Sigmoid colon (tissue), 7 donors: ENCODE measurements around the gene PRTG. TPM values are rescaled to one million over a fixed set of nuclear protein-coding genes. Genes with fewer than 3 reads are reported as not detected.

Source experiments
- DNase-seq: peaks from one replicate; pipeline ENCODE4 v3.0.0-alpha.2; 2019
- H3K27ac ChIP-seq, 4 donors: fragments of 200-600 bp; sonication (generic); one replicate each; pipeline ENCODE4 v1.5.1; 2016 to 2019; ENCODE audit warnings: mild to moderate bottlenecking in 1 of 4
- H3K27me3 ChIP-seq, 3 donors: fragments of 200-600 bp; sonication (generic); one replicate each; pipeline ENCODE4 v1.5.1; 2019; ENCODE audit warnings: mild to moderate bottlenecking in 1 of 3
- H3K36me3 ChIP-seq, 4 donors: fragments of 200-600 bp; sonication (generic); one replicate each; pipeline ENCODE4 v1.5.1; 2016 to 2019
- H3K4me1 ChIP-seq, 4 donors: fragments of 200-600 bp; sonication (generic); one replicate each; pipeline ENCODE4 v1.5.1; 2017 to 2019
- H3K4me3 ChIP-seq, 4 donors: fragments of 200-600 bp; sonication (generic); one replicate each; pipeline ENCODE4 v1.5.1; 2017 to 2019; ENCODE audit warnings: mild to moderate bottlenecking in 2 of 4, moderate library complexity in 1 of 4
- H3K9me3 ChIP-seq, 4 donors: fragments of 200-600 bp in 3 of 4; sonication (generic) in 3 of 4; one replicate each; pipeline versions ENCODE4 v1.5.1 to v1.6.1; 2013 to 2019
- EP300 ChIP-seq, 4 donors: sonication (generic); formaldehyde crosslinking; IDR thresholded peaks; one replicate each; pipeline ENCODE4 v1.6.1; 2017; ENCODE audit warnings: antibody characterized with exemption in 4 of 4
- POLR2A ChIP-seq, 2 donors: fragments of 450-650 bp; IDR thresholded peaks; one replicate each; pipeline ENCODE4 v1.6.1; 2016; ENCODE audit warnings: antibody characterized with exemption in 2 of 2, mild to moderate bottlenecking in 2 of 2, moderate library complexity in 2 of 2
- POLR2AphosphoS5 ChIP-seq, 4 donors: sonication (generic); formaldehyde crosslinking; IDR thresholded peaks; one replicate each; pipeline ENCODE4 v1.6.1; 2017; ENCODE audit warnings: antibody characterized with exemption in 4 of 4
- WGBS, 2 donors: extraction: QIAGEN DNeasy Blood & Tissue Kit; methylation state at CpG; one replicate each; pipeline ENCODE4 v1.1.7; 2013; 5-methylcytosine and 5-hydroxymethylcytosine counted together
- intact Hi-C: fragments of 100-400 bp; cut with DNase I; formaldehyde crosslinking; loops from one replicate; pipeline ENCODE4 v1.15.1; 2023
- polyA plus RNA-seq, 3 donors: library from polyadenylated mRNA; stranded (reverse); fragments of 200-250 nt; gene quantifications; one replicate each; pipeline ENCODE4 v1.2.3, GENCODE V29; 2013
- total RNA-seq, 4 donors: library from RNA; depleted of rRNA; stranded (reverse); fragments of >200 nt; gene quantifications; one replicate each; pipeline ENCODE4 v1.1.0, GENCODE V29; 2016
- TF ChIP-seq, protein P1 (sequence below), 4 experiments: fragments of 450-650 bp in 3 of 4; fragments of 200-600 bp in 1 of 4; IDR thresholded peaks; one replicate each; pipeline ENCODE4 v1.5.1; 2016 to 2019; ENCODE audit warnings: antibody characterized with exemption in 4 of 4, mild to moderate bottlenecking in 3 of 4, moderate library complexity in 2 of 4
- donor health status: healthy with polysubstance abuse.
- donor health status: Bipolar disorder and iron deficiency.
- donor health status: healthy.

Gene PRTG
- total and polyA plus RNA-seq, 7 donors = 0.42 to 5.3 (median 2.1) TPM; not detected in 2

- DNase-seq = no peak
- H3K27me3 ChIP-seq = no peaks in the 10 kb centered on the region
- H3K9me3 ChIP-seq = no peaks in the 10 kb centered on the region
- no peak overlapping the region for H3K27ac ChIP-seq
- H3K4me1 ChIP-seq = no peaks in the 10 kb centered on the region
- intact Hi-C loops = no loop called here
- H3K4me3 ChIP-seq = no peak overlapping the region
- no peak for TF ChIP-seq POLR2A (IDR thresholded peaks at IDR 0.05)
- TF ChIP-seq EP300 (IDR thresholded peaks at IDR 0.05) = no peak
- TF ChIP-seq POLR2AphosphoS5 (IDR thresholded peaks at IDR 0.05) = no peak
- TF ChIP-seq, protein P1, sequence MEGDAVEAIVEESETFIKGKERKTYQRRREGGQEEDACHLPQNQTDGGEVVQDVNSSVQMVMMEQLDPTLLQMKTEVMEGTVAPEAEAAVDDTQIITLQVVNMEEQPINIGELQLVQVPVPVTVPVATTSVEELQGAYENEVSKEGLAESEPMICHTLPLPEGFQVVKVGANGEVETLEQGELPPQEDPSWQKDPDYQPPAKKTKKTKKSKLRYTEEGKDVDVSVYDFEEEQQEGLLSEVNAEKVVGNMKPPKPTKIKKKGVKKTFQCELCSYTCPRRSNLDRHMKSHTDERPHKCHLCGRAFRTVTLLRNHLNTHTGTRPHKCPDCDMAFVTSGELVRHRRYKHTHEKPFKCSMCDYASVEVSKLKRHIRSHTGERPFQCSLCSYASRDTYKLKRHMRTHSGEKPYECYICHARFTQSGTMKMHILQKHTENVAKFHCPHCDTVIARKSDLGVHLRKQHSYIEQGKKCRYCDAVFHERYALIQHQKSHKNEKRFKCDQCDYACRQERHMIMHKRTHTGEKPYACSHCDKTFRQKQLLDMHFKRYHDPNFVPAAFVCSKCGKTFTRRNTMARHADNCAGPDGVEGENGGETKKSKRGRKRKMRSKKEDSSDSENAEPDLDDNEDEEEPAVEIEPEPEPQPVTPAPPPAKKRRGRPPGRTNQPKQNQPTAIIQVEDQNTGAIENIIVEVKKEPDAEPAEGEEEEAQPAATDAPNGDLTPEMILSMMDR (IDR thresholded peaks at IDR 0.05) = no peak
- no peaks in the 10 kb centered on the region for H3K36me3 ChIP-seq
- WGBS, 2 donors = 83 to 90% methylated on average over 4 of the region's 4 CpGs
Observed at GRCh38 chr15:55707951-55708350, 35.0 kb downstream of the PRTG start.

DNA sequence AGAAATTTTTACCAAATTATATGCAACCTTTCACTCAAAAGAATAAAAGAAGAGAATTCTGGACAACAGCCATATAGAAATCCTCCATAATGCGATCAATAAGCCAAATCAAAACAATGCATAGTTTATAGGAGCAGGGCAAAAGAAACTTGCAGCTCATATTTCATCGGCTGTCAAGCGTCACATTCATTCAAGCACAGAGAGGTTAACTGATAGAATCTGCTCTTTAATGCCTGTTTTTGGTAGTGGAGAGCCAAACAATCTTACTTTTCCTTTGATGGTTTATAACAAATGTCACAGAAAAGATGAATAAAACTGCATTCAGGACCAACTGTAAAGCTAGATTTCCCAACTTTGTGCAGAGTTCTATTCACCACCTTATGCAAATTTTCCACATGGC lies 35.4 kb downstream of the PRTG start:
- 87% methylated on average over 3 of the region's 3 CpGs for WGBS, 2 donors
- intact Hi-C loops = no loop called here
- Histone ChIP-seq H3K9me3 (no peaks in the 10 kb centered on the region), H3K36me3 (no peaks in the 10 kb centered on the region), H3K4me3 (no peak overlapping the region), H3K27me3 (no peaks in the 10 kb centered on the region), H3K27ac (no peak overlapping the region), H3K4me1 (no peaks in the 10 kb centered on the region)
- DNase-seq = no peak
- TF ChIP-seq EP300 (IDR thresholded peaks at IDR 0.05) = no peak
- TF ChIP-seq, protein P1 (IDR thresholded peaks at IDR 0.05) = no peak
- no peak for TF ChIP-seq POLR2AphosphoS5 (IDR thresholded peaks at IDR 0.05)

GRCh38 chr15:55703873-55704301 lies 39.1 kb downstream of the PRTG start:
- Histone ChIP-seq H3K36me3 (no peaks in the 10 kb centered on the region), H3K4me3 (no peak overlapping the region), H3K27me3 (no peaks in the 10 kb centered on the region), H3K4me1 (no peaks in the 10 kb centered on the region), H3K27ac (no peak overlapping the region), H3K9me3 (no peaks in the 10 kb centered on the region)
- DNase-seq = no peak
- WGBS, 2 donors = 57 to 80% methylated on average over 2 of the region's 2 CpGs
- intact Hi-C loops = no loop called here
- TF ChIP-seq, protein P1 (IDR thresholded peaks at IDR 0.05) = no peak
- TF ChIP-seq POLR2AphosphoS5 (IDR thresholded peaks at IDR 0.05) (no peak), EP300 (IDR thresholded peaks at IDR 0.05) (no peak), POLR2A (IDR thresholded peaks at IDR 0.05) (no peak)

DNA sequence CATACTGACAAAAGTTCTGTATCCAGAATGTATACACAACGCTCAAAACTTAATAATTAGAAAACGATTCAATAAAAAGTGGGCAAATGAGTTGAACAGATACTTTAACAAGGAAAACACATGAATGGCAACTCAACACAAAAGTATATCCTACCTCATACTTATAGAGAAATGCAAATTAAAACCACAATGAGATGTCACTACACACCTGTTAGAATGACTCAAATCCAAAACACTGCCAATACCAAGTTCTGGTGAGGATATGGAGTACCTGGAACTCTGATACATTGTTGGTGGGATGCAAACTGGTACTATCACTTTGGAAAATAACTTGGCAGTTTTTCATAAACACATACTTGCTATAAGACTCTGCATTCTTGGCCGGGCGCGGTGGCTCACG lies 42.1 kb downstream of the PRTG start:
- 92 to 94% methylated on average over 6 of the region's 6 CpGs for WGBS, 2 donors
- Histone ChIP-seq H3K36me3 (no peaks in the 10 kb centered on the region), H3K9me3 (no peaks in the 10 kb centered on the region), H3K27me3 (no peaks in the 10 kb centered on the region), H3K4me1 (no peaks in the 10 kb centered on the region), H3K4me3 (no peak overlapping the region), H3K27ac (no peak overlapping the region)
- DNase-seq = no peak
- TF ChIP-seq POLR2A (IDR thresholded peaks at IDR 0.05) = no peak
- no peak for TF ChIP-seq POLR2AphosphoS5 (IDR thresholded peaks at IDR 0.05)
- TF ChIP-seq, protein P1 (IDR thresholded peaks at IDR 0.05) = no peak
- no peak for TF ChIP-seq EP300 (IDR thresholded peaks at IDR 0.05)
- intact Hi-C loops = no loop called here

DNA sequence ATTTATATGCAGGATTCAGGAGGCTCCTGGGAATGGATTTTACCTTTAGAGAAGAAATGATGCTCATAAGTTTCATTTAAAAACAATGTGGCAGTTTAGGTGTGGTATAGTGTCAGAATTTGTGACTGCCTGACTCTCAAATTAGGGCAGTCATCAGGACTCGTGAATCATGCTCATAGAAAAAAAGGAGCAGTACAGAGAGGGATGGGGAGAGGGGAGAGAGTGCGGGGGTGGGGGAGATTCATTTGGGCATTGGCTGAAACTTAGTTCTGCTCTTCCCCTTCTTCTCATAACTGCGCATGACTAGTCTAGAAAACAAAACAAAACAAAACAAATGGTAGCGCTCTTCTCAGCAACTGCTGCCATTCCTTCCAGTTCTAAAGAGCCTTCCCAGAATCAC lies 44.3 kb downstream of the PRTG start:
- H3K9me3 ChIP-seq = no peaks in the 10 kb centered on the region
- no peak overlapping the region for H3K27ac ChIP-seq
- no peaks in the 10 kb centered on the region for H3K36me3 ChIP-seq
- 83 to 94% methylated on average over 4 of the region's 4 CpGs for WGBS, 2 donors
- TF ChIP-seq EP300 (IDR thresholded peaks at IDR 0.05) (no peak), POLR2AphosphoS5 (IDR thresholded peaks at IDR 0.05) (no peak), POLR2A (IDR thresholded peaks at IDR 0.05) (no peak)
- TF ChIP-seq, protein P1 (IDR thresholded peaks at IDR 0.05) = no peak
- H3K27me3 ChIP-seq = no peaks in the 10 kb centered on the region
- intact Hi-C loops = no loop called here
- H3K4me1 ChIP-seq = no peaks in the 10 kb centered on the region
- no peak overlapping the region for H3K4me3 ChIP-seq
- no peak for DNase-seq
